Common myeloid progenitor, CD34-positive (primary cell): Measurements from ENCODE around the gene PDIA6.
A peak's percentile ranks its signal among the peaks of the same experiment; 100 is the strongest.
"Not testable (repeated sequence)": the region's sequence is repeated elsewhere in the genome, so short reads cannot be mapped to it uniquely, and the experiment has no call there.

Experiments used
- CTCF ChIA-PET: fragments of 350-600 bp; sonication (Branson Sonifier 250); formaldehyde crosslinking; loops from one replicate; lab custom pipeline; 2021; ENCODE audit warnings: antibody characterized with exemption; lab: Charles Lee
- POLR2A ChIA-PET: fragments of 350-600 bp; sonication (Branson Sonifier 250); formaldehyde crosslinking; loops from one replicate; lab custom pipeline; 2021; ENCODE audit warnings: antibody characterized with exemption; lab: Charles Lee
- DNase-seq, 3 donors: peaks; one replicate each; pipeline versions ENCODE4 v3.0.0 to v3.0.0-alpha.2; 2013
- H3K27ac ChIP-seq, 2 experiments: 1 replicate in 1 of 2; 2 replicates in 1 of 2; pipeline ENCODE4 v1.7.0; 2013; ENCODE audit warnings: inconsistent platforms in 2 of 2, low read length in 2 of 2, mild to moderate bottlenecking in 2 of 2, low read depth in 1 of 2, moderate library complexity in 1 of 2; ENCODE audit not compliant: severe bottlenecking in 2 of 2, insufficient read depth in 1 of 2, poor library complexity in 1 of 2
- H3K27me3 ChIP-seq, 5 experiments: replicated peaks in 2 of 5; 1 replicate in 3 of 5; 2 replicates in 2 of 5; pipeline versions ENCODE4 v1.6.1 to v1.7.0; 2013; ENCODE audit warnings: low read length in 4 of 5, mild to moderate bottlenecking in 2 of 5, moderate library complexity in 2 of 5, inconsistent platforms in 1 of 5; ENCODE audit not compliant: insufficient read depth in 5 of 5, control insufficient read depth in 4 of 5
- H3K36me3 ChIP-seq, 4 experiments: 1 replicate in 2 of 4; 2 replicates in 2 of 4; pipeline versions ENCODE4 v1.6.1 to v1.7.0; 2013; ENCODE audit warnings: low read length in 3 of 4, control low read depth in 1 of 4, mild to moderate bottlenecking in 1 of 4; ENCODE audit not compliant: control insufficient read depth in 4 of 4, insufficient read depth in 4 of 4
- H3K4me1 ChIP-seq, 4 experiments: 1 replicate in 3 of 4; 2 replicates in 1 of 4; pipeline versions ENCODE4 v1.6.1 to v1.7.1; 2013; ENCODE audit warnings: low read length in 3 of 4, mild to moderate bottlenecking in 3 of 4, control low read depth in 1 of 4, inconsistent platforms in 1 of 4, moderate library complexity in 1 of 4; ENCODE audit not compliant: control insufficient read depth in 4 of 4, insufficient read depth in 4 of 4; ENCODE audit errors: control extremely low read depth in 1 of 4
- H3K4me3 ChIP-seq, 7 experiments: 1 replicate in 4 of 7; 2 replicates in 3 of 7; pipeline versions ENCODE4 v1.5.1 to v1.7.0; 2013; ENCODE audit warnings: mild to moderate bottlenecking in 7 of 7, low read length in 6 of 7, moderate library complexity in 6 of 7, inconsistent platforms in 2 of 7, low read depth in 2 of 7, control low read depth in 1 of 7; ENCODE audit not compliant: insufficient read depth in 4 of 7, control insufficient read depth in 1 of 7; ENCODE audit errors: extremely low read depth in 1 of 7
- H3K9me3 ChIP-seq, 5 experiments: 1 replicate in 4 of 5; 2 replicates in 1 of 5; pipeline versions ENCODE4 v1.6.1 to v1.7.1; 2013; ENCODE audit warnings: low read length in 4 of 5, mild to moderate bottlenecking in 2 of 5, inconsistent platforms in 1 of 5, low read depth in 1 of 5, moderate library complexity in 1 of 5; ENCODE audit not compliant: control insufficient read depth in 4 of 5, insufficient read depth in 2 of 5; ENCODE audit errors: control extremely low read depth in 1 of 5
- WGBS: methylation state at CpG from one replicate; pipeline ENCODE4 v1.1.5; 2013; ENCODE audit not compliant: insufficient coverage; 5-methylcytosine and 5-hydroxymethylcytosine counted together

The PDIA6 gene

DNA sequence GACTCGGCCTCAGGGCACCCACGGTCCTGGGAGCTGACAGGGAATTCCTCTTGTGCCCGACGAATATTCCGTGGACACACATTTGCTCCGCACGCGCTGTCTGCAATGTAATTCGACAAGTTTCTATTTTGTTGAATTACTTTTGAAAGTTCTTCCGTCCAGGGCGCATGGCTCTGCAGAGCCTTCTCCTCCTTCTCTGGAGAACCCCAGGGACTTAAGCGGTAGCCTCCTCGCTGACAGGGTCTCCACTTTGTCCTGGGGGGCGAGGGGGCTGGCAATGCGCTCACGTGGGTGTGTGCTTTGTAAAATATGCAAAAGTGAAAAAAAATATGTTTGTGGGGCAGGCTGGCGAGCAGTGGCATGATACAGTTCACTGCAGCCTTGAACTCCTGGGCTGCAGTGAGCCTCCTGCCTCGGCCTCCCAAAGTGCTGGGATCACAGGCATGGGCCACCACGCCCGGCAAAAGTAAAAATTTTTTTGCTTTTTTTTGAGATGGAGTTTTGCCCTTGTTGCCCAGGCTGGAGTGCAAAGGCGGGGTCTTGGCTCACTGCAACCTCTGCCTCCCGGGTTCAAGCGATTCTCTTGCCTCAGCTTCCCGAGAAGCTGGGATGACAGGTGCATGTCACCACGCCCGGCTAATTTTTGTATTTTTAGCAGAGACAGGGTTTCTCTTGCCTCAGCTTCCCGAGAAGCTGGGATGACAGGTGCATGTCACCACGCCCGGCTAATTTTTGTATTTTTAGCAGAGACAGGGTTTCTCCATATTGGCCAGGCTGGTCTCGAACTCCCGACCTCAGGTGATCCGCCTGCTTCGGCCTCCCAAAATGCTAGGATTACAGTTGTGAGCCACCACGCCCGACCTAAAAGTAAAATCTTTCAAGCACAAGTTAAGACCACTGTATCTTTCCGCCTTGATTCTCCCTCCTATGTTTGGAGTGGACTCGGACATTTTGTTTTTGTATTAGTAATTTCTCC lies 866 bp upstream of the PDIA6 start:
- not testable (repeated sequence) for H3K9me3 ChIP-seq, H3K27me3 ChIP-seq, H3K36me3 ChIP-seq, DNase-seq
- POLR2A ChIA-PET, result interaction anchor here (0.6 to 1.0 kb wide), 2 partner anchors 17 to 96 kb away, joined by 3 read pairs; no protein-coding TSS in a partner anchor
- Histone ChIP-seq H3K27ac (peak overlapping the region in 1 of 2 experiments; percentile 92), H3K4me1 (peaks cover 3 to 24% (median 16%) of the 10 kb centered on the region in 4 experiments), H3K4me3 (peak overlapping the region in 6 of 7 experiments; percentile 58 to 87 (median 82))
- CTCF ChIA-PET, result interaction anchor here (1.5 kb wide), 2 partner anchors 11 to 19 kb away, joined by 4 to 9 read pairs; no protein-coding TSS in a partner anchor
- WGBS, result 58% methylated on average over 29 of the region's 37 CpGs

GRCh38 chr2:10811517-10811916 lies 1.1 kb downstream of the PDIA6 start:
- peaks cover 3 to 24% (median 16%) of the 10 kb centered on the region in 4 experiments for H3K4me1 ChIP-seq
- peak overlapping the region in 1 of 2 experiments; percentile 92 for H3K27ac ChIP-seq
- CTCF ChIA-PET, result interaction anchor here (1.1 to 1.5 kb wide), 2 partner anchors 21 to 27 kb away, joined by 3 to 4 read pairs; no protein-coding TSS in a partner anchor

GRCh38 chr2:10810202-10811161 lies 2.1 kb downstream of the PDIA6 start:
- peak in 2 of 3 donors; percentile 12 to 25 for DNase-seq
- CTCF ChIA-PET, result interaction anchor here (1.1 kb wide), 1 partner anchor 26 kb away, joined by 3 read pairs; no protein-coding TSS in a partner anchor

More at GRCh38 chr2:10811517-10811916, 1.1 kb downstream of the PDIA6 start:
- no peaks in the 10 kb centered on the region for H3K9me3 ChIP-seq
- WGBS, result 36% methylated on average over 13 of the region's 14 CpGs
- no peaks in the 10 kb centered on the region for H3K27me3 ChIP-seq
- peaks cover 0 to 10% (median under 1%) of the 10 kb centered on the region in 4 experiments for H3K36me3 ChIP-seq
- POLR2A ChIA-PET, result interaction anchor here (0.5 to 1.2 kb wide), 2 partner anchors 9 to 10 kb away, joined by 3 to 4 read pairs; no protein-coding TSS in a partner anchor
- H3K4me3 ChIP-seq, result peak overlapping the region; percentile 66 to 87 (median 82)
- DNase-seq, result no peak

DNA sequence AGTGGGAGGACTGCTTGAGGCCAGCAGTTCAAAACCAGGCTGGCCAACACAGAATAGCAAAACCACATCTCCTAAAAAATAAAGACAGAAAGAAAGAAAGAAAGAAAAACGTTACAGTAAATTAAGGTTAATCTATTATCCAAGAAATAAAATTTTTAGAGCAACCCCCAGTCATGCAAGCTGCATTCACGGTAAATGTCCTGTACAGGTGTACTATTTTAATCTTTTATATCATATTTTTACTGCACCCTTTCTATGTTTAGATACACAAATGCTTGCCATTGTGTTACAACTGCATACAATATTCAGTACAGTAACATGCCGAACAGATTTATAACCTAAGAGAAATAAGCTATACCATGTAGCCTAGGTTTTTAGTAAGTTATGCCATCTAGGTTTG lies 6.0 kb downstream of the PDIA6 start:
- no peak overlapping the region for H3K4me3 ChIP-seq
- H3K9me3 ChIP-seq, result no peaks in the 10 kb centered on the region
- CTCF ChIA-PET, result no interaction called here
- no peak overlapping the region for H3K27ac ChIP-seq
- peaks cover 3 to 17% (median 12%) of the 10 kb centered on the region in 4 experiments for H3K4me1 ChIP-seq
- POLR2A ChIA-PET, result no interaction called here
- DNase-seq, result no peak
- 80% methylated on average over 1 of the region's 3 CpGs for WGBS
- H3K36me3 ChIP-seq, result peaks cover 2 to 23% (median 6%) of the 10 kb centered on the region in 4 experiments
- H3K27me3 ChIP-seq, result no peaks in the 10 kb centered on the region

More at GRCh38 chr2:10810202-10811161, 2.1 kb downstream of the PDIA6 start:
- Histone ChIP-seq H3K27me3 (no peaks in the 10 kb centered on the region), H3K4me3 (peak overlapping the region in 4 of 7 experiments; percentile 2 to 85 (median 50)), H3K9me3 (no peaks in the 10 kb centered on the region), H3K4me1 (peaks cover 3 to 24% (median 16%) of the 10 kb centered on the region in 4 experiments), H3K36me3 (peaks cover 0 to 10% (median under 1%) of the 10 kb centered on the region in 4 experiments), H3K27ac (no peak overlapping the region)
- WGBS, result 69% methylated on average over 2 of the region's 8 CpGs
- POLR2A ChIA-PET, result no interaction called here

- POLR2A ChIA-PET, DNase-seq, H3K27me3 ChIP-seq, H3K27ac ChIP-seq, CTCF ChIA-PET, H3K9me3 ChIP-seq, H3K4me3 ChIP-seq: not testable (repeated sequence)
- WGBS, result 98% methylated on average over 5 of the region's 6 CpGs
- Histone ChIP-seq H3K4me1 (peaks cover 0 to 11% (median 6%) of the 10 kb centered on the region in 4 experiments), H3K36me3 (peaks cover 7 to 29% (median 11%) of the 10 kb centered on the region in 4 experiments)
Measured at GRCh38 chr2:10805990-10806389, 6.6 kb downstream of the PDIA6 start.

- Histone ChIP-seq H3K27ac (no peak overlapping the region), H3K4me3 (no peak overlapping the region), H3K4me1 (no peaks in the 10 kb centered on the region), H3K27me3 (no peaks in the 10 kb centered on the region), H3K9me3 (no peaks in the 10 kb centered on the region), H3K36me3 (peaks cover 5 to 39% (median 19%) of the 10 kb centered on the region in 4 experiments)
- POLR2A ChIA-PET, result interaction anchor here (1.4 kb wide), 1 partner anchor 10 kb away, joined by 4 read pairs; the partner anchor contains the start of gene PDIA6
- CTCF ChIA-PET, result no interaction called here
- WGBS, result 93% methylated on average over 7 of the region's 8 CpGs
- no peak for DNase-seq
Measured at GRCh38 chr2:10802657-10803056, 9.9 kb downstream of the PDIA6 start.
